ENCODE data around the gene SLC35F3.
"Not testable (repeated sequence)": the region's sequence is repeated elsewhere in the genome, so short reads cannot be mapped to it uniquely, and the experiment has no call there.

Gene SLC35F3

DNA sequence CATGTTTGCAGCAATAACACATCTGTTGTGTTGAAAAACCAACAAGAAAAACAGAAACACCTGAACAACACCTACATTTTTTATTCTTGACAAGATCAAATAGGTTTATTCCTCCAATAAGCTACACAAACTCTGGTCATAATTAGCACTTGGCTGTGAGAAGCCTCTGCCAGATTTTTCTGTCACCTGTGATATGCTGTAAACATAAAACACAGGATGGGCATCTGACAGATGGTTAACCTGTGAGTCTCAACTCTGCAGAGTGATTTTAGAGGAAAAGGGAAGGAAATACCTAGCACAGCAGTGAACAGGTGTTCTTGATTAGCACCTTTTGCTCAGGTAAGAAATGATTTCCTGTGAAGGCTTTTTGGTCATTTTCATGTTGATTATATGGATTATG, 293.4 kb downstream of the SLC35F3 start:
- DNase-seq (ENCODE audit: low read depth) = no peak

DNA sequence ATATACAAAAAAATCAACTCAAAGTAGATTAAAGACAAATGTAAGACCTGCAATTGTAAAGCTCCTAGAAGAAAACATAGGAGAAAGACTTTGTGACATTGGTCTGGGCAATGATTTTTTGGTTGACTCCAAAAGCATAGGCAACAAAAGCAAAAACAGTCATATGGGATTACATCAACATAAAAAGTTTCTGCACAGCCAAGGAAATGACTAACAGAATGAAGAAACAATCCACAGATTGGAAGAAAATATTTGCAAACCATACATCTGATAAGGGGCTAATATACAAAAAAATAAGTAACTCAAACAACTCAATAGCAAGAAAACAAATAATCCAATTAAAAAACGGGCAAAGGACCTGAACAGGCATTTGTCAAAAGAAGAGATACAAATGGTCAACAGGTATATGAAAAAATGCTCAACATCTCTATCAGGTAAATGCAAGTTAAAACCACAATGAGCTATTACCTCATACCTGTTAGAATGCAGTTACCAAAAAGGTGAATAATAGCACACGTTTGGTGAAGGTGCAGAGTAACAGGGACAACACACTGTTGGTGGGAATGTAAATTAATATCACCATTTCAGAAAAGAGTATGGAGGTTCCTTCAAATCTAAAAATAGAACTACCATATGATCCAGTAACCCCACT, 295.1 kb downstream of the SLC35F3 start:
- DNase-seq (ENCODE audit: low read depth) = no peak

DNA sequence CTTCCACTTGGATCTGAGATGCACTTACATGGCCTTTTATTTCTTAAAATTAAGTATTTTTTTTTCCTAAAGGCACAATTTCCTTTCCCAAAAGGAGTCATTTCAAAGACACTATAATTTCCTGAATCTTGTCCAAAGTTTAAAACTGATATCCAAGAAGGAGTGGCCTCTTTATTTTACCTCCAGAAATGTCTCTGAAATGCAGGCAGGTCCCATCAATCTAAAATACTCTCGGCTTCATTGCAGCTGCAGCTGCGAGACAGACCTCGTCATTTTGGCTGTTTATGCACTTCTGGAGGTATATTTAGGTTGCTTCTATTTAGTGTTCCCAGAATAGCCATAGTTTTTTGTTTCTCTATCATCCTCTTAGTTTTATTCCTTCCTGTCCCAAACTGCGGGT, 296.1 kb downstream of the SLC35F3 start:
- DNase-seq (ENCODE audit: low read depth) = no peak

DNA sequence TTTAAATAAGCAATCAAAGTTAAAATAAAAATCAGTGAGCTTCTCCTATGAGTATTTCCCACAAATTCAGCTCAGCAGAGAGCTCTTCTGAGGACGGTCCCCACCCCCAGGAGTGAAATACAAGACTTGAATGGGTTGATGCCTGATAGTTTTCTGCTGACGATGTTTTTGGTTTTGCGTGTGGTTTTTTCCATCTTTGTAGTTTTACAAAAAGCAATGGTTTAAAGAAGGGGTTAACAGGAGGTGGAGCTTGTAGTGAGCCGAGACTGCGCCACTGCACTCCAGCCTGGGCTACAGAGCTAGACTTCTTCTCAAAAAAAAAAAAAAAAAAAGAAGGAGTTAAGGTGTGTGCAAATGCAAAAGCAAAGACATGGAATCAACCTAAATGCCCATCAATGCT, 297.1 kb downstream of the SLC35F3 start:
- DNase-seq (ENCODE audit: low read depth) = no peak

DNA sequence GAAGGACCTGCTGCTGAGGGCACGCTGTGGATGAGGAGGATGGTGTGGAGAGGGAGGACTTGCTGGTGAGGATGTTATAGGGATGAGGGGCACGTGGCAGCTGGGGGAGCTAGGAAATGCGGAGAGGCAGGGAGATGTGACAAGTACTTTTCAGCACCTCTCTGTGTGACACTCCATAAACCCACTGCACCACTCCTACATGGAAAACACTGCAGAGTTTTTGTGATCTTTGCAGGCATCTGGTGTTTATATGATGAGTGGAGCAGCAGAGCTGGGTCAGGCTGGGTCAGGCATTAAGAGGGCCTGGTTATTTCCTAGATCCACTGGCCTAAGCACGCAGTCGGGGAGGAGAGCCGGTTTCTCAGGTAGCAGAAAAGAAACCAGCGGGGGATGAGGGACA, 301.5 kb downstream of the SLC35F3 start:
- no peak for DNase-seq (ENCODE audit: low read depth)

DNA sequence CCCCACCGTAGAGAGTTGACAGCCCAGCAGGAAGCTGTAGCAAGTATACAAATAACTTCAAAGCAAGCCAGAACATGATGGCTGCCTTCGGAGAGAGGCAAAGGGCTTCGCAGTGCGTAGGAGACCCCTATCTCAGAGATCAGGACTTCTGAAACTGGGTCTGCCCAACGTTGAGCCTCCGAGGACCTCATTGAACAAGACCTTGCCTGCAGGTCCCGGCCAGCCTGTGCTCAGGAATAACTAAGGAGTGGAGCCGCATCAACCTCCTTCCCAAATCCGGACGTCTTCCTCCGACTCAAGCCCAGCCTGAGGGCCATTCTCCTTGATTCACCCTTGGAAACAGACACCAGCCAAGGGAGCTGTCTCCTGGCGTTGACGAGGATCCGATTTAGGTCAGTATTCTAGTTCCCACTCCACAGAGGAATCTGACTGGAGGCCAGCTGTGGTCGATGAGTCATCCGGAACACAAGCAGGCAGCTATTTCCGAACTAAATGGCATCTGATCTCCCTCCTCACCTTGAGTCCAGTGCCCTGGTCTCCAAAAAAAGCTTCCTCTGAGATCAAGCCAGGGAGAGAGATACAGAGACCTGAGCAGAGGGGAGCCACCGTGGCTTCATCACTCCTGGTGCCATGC, 302.3 kb downstream of the SLC35F3 start:
- no peak for DNase-seq (ENCODE audit: low read depth)

DNA sequence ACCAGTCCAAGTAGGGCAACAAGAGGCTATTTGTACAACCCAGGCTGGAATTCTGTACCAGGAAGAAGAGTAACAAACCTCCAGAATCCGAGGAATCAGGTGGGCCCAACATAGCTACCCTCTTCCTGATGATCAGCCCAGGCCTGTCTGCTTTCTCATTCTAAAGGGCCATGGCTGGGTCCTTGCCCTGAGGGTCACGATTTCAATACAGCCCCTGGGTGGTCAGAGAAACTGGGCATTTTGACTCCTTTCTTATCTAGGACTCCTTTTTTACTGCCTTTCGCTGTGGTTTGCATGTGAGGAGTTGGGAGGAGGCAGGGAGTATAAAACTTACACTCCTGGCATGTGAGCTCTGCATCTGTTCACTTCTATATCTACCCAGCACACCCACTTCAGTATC, 303.9 kb downstream of the SLC35F3 start:
- no peak for DNase-seq (ENCODE audit: low read depth)

DNA sequence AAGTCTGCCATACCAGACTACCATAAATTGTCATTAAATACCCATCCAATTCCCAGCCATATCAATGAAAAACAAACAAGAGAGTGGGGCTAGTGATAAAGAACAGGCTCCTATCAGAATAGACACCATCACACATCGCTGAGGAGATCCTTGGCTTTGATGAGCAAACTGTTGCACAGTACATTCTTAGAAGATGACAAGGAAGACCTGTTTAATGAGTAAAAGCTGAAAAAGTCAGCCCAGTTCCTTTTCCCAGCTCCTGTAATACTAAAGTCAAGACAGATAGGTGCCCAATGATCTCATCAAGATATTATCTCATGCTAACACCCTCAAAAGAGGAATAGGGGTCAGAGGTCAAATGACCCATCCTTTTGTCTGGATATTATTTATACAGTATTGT, 304.3 kb downstream of the SLC35F3 start:
- no peak for DNase-seq (ENCODE audit: low read depth)

DNA sequence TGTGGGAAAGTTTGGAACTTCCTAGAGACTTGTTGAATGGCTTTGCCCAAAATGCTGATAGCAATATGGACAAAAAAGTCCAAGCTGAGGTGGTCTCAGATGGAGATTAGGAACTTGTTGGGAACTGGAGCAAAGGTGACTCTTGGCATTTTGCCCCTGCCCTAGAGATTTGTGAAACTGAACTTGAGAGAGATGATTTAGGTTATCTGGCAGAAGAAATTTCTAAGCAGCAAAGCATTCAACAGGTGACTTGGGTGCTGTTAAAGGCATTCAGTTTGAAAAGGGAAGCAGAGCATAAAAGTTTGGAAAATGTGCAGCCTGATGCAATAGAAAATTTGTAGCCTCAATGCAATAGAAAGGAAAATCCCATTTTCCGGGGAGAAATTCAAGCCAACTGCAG, 306.0 kb downstream of the SLC35F3 start:
- DNase-seq (ENCODE audit: low read depth) = not testable (repeated sequence)

DNA sequence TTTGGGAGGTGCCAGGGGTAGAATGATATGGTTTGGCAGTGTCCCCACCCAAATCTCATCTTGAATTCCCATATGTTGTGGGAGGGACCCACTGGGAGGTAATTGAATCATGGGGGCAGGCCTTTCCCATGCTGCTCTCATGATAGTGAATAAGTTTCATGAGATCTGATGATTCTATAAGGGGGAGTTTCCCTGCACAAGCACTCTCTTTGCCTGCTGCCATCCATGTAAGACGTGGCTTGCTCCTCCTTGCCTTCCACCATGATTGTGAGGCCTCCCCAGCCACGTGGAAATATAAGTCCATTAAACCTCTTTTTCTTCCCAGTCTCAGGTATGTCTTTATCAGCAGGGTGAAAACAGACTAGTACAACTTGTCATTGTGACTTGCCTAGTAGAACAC, 307.4 kb downstream of the SLC35F3 start:
- not testable (repeated sequence) for DNase-seq (ENCODE audit: low read depth)

DNA sequence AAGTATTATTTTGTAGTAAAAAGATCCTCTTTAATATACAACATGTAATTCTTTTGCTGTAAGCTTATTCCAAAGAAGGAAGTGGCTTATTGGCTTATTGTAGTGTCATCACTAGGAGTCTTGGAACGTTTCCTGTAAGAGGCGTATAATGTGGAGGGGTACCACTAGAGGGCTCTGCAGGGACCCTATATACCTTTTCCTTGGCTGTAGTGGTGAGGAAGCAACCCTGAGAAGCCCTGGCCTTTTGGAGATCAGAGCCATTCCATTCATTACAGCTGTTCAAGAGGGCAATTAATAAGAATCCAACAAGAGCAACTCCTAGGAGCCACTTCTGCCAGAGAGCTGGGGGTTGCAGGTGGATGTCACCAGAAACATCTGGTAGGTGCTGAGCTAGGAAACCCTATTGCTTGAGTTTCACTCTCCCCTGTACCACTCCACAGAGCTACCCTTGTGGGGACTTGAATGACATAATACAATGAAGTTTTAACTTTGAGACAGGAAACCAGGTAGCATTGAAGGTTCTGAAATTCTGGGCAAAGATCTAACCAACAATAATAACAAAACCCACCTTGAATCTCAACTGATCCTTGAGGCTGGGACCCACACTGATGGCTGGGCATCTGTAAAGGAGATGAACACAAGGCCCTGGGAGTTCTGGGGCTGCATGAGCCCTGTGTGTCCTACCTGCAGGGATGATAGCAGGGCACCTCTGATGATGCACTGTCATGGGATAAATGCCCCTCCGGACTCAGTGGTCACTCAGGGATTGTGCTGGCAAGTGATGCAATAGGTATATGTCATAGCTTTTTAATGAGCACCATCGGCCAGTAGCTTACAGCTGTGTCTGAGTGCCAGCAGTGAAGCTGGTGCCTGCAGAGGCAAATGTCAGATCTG, 308.5 kb downstream of the SLC35F3 start:
- no peak for DNase-seq (ENCODE audit: low read depth)

DNA sequence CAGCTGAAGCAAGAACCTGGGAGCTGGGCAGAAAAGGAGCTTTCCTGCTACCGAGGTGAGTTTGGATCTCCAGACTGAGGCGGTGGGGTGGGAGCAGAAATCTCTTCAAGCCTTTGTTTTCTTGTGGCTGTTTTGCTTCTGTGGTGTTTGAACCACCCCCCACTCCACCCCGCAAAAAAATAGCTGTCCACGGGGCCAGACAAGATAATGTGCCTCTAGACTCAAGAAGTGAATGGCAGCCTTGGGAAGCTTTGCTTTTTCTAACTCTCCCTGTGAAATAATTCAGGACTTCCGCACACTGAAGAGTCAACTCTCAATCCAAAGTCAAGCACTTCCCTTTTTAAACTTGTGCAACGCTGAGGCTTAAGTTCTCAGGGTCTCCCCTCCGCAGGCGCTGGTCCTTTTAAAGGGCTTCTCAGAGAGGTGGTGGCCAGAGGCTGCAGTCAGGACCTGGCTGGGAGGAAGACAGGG, 309.2 kb downstream of the SLC35F3 start:
- DNase-seq (ENCODE audit: low read depth) = no peak

DNA sequence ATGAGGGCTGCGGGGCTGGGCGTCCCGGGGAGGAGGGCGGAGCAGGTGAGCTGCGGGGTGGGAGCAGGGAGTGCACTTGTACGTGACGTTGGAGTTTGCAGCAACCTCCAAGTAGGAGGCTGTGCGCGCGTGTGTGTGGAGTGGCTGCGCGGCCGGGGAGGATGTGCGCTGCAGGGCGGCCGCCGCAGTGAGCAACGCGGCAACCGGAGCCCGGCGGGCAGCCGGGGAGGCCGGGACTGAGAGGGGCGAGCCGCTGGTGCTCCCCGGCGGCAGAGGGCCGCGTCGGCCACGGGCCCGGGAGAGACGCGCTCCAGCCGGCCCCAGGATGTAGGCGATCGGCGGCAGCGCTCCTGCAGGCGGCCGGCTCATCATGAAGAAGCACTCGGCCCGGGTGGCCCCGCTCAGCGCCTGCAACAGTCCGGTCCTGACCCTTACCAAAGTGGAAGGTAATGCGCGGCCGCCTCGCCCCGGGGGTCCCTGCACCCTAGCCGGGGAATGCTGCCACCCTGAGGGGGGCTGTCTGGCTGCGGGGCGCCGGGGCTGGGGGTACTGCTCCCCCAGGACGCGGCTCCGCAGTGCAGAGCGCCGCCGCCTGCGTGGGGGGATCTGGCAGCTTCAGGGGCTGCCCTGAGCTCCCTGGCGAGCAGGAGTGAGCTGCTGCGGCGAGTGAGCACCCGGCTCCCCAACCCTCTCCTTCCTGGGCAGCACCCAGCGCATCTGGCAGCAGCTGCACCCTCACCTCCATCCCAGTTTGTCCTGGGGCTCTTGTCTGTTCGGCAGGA, 309.8 kb downstream of the SLC35F3 start:
- no peak for DNase-seq (ENCODE audit: low read depth)

DNA sequence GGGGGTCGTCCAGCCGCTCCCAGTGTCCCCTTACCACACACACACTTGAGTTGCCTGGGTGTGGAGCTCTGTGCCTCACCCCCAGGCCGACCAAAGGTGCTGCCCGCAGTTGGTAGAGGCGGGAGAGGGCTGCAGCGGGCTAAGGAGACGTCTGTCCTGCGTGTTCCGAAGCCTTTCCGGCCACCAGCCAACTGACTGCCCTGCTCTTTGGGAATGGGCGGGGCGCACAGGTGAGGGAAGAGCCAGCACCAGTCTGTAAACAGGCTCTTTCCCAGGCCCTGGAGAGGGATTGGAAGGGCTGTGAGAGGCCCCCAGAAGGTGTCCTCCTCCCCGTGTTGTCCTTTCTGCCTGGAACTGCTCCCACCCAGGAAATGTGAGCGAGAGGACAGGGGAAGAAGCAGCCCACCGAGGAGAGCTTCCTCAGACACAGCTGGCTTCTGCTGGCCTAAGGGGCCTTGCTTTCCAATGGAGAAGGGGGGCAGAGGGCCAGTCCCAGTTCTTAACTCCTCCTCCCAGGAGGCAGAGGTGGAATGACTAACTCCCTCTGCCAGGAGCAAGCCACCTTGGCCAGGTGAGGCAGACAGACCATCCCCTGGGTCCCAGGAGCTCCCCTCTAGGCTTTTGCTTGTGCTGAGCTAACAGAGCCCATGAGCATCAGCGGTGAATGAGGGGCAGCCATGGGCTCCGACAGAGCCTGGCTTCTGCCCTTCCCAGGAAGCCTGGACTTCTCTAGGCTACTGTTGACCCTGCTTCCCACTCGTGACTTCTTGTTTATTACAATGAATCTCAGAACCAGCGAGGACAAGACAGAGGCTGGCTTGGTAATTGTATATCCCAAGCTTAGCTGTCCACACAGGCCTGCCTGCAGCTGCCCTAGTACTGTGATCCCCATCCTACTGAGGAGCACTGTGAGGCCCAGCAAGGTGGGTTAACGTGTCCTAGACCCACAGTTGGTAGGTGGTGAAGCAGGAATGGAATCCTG, 310.7 kb downstream of the SLC35F3 start:
- no peak for DNase-seq (ENCODE audit: low read depth)

DNA sequence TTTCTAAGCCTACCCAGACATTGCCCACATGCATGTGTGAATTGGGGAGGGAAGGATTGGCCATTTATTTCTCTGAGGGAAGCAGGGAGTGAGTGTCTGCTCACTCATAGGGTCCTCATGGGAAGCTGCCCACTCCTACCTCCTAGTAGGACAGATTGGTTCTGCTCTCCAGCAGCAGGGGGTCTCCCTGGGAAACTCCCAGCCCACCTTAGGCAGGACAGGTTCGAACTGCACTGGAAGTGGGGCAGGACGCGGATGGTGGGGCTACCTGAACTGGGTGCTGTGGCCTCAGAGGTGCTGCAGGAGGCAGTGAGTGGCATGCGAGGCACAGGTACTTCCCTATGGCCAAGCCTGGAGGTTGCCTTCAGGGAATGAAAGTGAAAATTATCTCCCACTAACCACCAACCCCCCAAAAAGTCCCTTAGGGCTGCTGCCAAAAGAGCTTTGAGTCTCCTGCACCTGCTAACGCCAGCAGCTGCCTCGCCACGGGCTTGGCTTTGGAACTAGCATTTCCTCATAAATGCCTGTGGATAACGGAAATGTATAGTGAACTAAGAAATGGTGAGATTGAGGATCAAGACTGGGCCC, 311.7 kb downstream of the SLC35F3 start:
- DNase-seq (ENCODE audit: low read depth) = no peak

DNA sequence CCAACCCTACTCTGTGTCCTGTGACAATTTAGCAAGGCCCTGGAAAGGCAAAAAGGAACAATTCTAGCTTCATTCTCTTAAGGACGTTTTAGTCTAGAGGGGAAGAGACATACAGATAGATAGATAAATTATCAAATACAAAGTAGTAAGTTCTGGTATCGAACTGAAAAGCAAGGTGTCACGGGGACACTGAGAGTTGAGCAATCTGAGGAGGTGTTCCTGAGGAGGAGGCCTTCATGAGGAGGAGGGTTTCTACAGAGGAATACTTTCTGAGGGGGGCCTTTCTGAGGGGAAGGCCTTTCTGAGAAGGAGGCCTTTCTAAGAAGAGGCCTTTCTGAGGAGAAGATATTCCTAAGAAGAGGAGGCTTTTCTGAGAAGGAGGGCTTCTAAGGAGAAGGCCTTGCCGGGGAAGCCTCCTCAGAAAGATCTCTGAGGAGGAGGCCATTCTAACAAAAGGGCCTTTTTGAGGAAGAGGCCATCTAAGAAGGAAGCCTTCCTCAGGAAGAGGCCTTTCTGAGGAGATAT, 312.9 kb downstream of the SLC35F3 start:
- DNase-seq (ENCODE audit: low read depth) = no peak

DNA sequence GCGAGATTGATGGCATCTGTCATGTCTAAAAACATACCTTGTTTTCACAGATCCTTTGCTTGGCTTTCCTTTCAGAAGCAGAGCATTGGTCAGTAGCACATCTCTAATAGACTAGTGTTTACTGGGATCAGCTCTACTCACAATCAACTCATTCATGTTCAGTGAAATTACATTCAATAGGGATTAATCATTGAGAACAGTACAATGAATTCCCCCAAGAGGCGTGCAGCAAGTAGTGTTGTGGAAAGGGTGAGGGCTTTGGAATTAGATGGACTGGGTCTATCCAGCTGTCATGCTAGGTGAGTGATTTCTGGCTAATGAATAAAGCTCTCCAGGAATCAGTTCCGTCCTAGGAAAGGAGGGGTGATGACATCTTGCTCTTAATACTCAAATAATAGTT, 313.6 kb downstream of the SLC35F3 start:
- DNase-seq (ENCODE audit: low read depth) = no peak

DNA sequence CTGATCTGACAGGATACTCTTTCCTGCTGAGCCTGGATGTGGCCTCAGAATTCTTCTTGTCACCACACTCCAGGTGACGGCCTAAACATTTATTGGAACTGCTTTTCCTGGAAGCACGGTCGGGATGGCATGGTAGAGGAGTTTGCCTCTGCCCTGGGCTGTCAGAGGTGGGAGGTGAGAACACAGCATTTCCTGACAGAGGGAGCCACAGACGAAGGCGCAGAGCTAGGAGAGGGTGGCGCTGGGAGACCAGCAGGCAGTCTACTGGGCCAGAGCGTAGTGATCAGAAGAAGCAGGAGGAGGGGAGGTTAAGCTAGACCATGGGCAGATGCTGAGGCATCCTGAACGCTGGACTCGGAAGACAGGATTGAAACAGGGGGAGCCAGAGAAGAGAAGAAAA, 315.2 kb downstream of the SLC35F3 start:
- no peak for DNase-seq (ENCODE audit: low read depth)

DNA sequence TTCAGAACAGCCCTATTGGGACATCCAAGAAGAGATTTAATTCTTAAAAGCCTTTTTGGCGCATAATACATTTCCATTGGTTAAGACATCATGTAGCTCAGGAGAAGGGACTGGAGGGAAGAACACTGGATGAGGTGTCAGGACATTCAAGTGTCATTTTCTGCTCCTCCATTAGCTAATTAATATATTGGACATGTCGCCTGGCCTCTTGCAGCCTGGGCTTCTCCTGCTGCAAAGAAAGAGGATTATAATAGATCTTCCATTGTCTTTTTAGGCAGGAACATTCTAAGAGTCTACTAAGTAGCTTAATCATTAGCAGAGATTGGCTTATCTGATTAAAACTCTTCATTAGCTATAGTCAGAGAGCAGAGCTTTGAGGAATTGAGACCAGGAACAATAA, 317.1 kb downstream of the SLC35F3 start:
- DNase-seq (ENCODE audit: low read depth) = no peak

DNA sequence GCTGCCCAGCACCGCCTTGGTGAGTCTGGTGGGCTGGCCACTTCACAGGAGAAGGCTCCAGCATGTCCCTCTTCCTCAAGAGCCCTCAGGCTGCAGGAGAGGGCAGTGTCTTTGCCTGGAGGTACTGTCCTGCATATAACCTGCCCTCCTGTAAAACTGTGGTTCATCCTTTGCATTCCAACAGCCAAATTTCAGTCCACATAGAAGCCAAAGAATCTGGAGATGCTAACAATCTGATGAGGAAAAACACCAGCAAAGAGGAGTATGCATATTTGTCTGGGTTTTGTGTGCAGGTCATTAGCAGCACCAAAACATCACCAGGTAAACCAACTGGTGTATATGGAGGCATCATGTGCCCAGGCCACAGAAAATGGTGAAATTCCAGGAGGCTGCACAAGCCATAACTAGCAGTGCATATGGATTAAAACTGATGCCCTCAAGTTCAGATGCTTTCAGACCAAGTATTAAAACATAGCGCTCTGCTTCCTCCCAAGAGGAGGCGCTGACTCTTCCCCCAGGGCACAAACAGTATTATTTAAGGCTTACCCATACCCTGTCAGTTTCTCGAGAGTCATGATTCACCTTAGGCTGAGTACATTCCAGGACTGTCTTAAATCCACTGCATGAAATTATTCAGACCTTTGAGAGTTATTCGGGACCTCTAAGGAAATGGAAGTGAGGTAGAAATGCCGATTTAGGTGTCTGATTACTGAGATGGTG, 318.2 kb downstream of the SLC35F3 start:
- no peak for DNase-seq (ENCODE audit: low read depth)

All from activated gamma-delta T cell treated with anti-CD3 and anti-CD28 coated beads, Interleukin-2, amount 50 U/mL, for 16 hours (primary cell).